Inferior parietal cortex (tissue), 1 donor: ENCODE data around the gene RNASE7.

Experiments used
- DNase-seq: peaks from one replicate; pipeline ENCODE4 v3.0.0-alpha.2; 2016; ENCODE audit errors: extremely low spot score

The RNASE7 gene

GRCh38 chr14:21086908-21087293 lies 44.7 kb downstream of the RNASE7 start:
- DNase-seq, result no peak

GRCh38 chr14:21087294-21088091 lies 45.3 kb downstream of the RNASE7 start:
- DNase-seq, result peak; percentile 71

- DNase-seq, result no peak
Measured at GRCh38 chr14:21088687-21089086, 46.5 kb downstream of the RNASE7 start.

- no peak for DNase-seq
Measured at GRCh38 chr14:21089271-21089670, 47.1 kb downstream of the RNASE7 start.

- no peak for DNase-seq
Measured at GRCh38 chr14:21089877-21090193, 47.7 kb downstream of the RNASE7 start.

GRCh38 chr14:21090194-21090939 lies 48.2 kb downstream of the RNASE7 start:
- DNase-seq, result no peak

GRCh38 chr14:21090940-21091663 lies 48.9 kb downstream of the RNASE7 start:
- DNase-seq, result no peak

- no peak for DNase-seq
Measured at GRCh38 chr14:21091821-21092272, 49.7 kb downstream of the RNASE7 start.

GRCh38 chr14:21092273-21093011 lies 50.3 kb downstream of the RNASE7 start:
- peak; percentile 63 for DNase-seq

GRCh38 chr14:21093018-21093417 lies 50.9 kb downstream of the RNASE7 start:
- no peak for DNase-seq
